ENCODE measurements around the gene FGF1. TPM values are rescaled to one million over a fixed set of nuclear protein-coding genes. Genes with fewer than 3 reads are reported as not detected.
A peak's percentile ranks its signal among the peaks of the same experiment; 100 is the strongest.

FGF1 gene
- polyA plus RNA-seq, 1 donor from 2014 or later: not detected

GRCh38 chr5:142627383-142628217 is 58.3 kb downstream of the FGF1 start:
- Mint-ChIP-seq H3K27ac (peak overlapping the region in 1 of 3 donors; percentile 24), H3K4me1 (no peaks in the 10 kb centered on the region), H3K4me3 (no peak overlapping the region), H3K36me3 (no peaks in the 10 kb centered on the region), H3K27me3 (peaks cover 6% of the 10 kb centered on the region), H3K9me3 (no peaks in the 10 kb centered on the region)

GRCh38 chr5:142626786-142627185 is 59.1 kb downstream of the FGF1 start:
- Mint-ChIP-seq H3K36me3 (no peaks in the 10 kb centered on the region), H3K9me3 (no peaks in the 10 kb centered on the region), H3K27me3 (peaks cover 7% of the 10 kb centered on the region), H3K4me1 (no peaks in the 10 kb centered on the region), H3K4me3 (no peak overlapping the region), H3K27ac (no peak overlapping the region)

- H3K27ac Mint-ChIP-seq: no peak overlapping the region
- H3K4me3 Mint-ChIP-seq: no peak overlapping the region
Measured at GRCh38 chr5:142626099-142626498, 59.8 kb downstream of the FGF1 start.

GRCh38 chr5:142621227-142621626 is 64.7 kb downstream of the FGF1 start:
- Mint-ChIP-seq H3K27ac (no peak overlapping the region), H3K36me3 (no peaks in the 10 kb centered on the region), H3K4me1 (no peaks in the 10 kb centered on the region), H3K4me3 (no peak overlapping the region), H3K9me3 (peaks cover 0 to 6% (median 0%) of the 10 kb centered on the region in 3 donors), H3K27me3 (peaks cover 3% of the 10 kb centered on the region)

More at GRCh38 chr5:142626099-142626498, 59.8 kb downstream of the FGF1 start:
- H3K4me1 Mint-ChIP-seq: no peaks in the 10 kb centered on the region
- H3K36me3 Mint-ChIP-seq: no peaks in the 10 kb centered on the region
- peaks cover 7% of the 10 kb centered on the region for H3K27me3 Mint-ChIP-seq
- H3K9me3 Mint-ChIP-seq: no peaks in the 10 kb centered on the region

- Mint-ChIP-seq H3K27me3 (peaks cover 3% of the 10 kb centered on the region), H3K4me3 (no peak overlapping the region), H3K36me3 (no peaks in the 10 kb centered on the region), H3K9me3 (peaks cover 0 to 6% (median 0%) of the 10 kb centered on the region in 3 donors), H3K4me1 (no peaks in the 10 kb centered on the region), H3K27ac (no peak overlapping the region)
Measured at GRCh38 chr5:142619815-142620214, 66.1 kb downstream of the FGF1 start.

GRCh38 chr5:142618130-142618523 is 67.8 kb downstream of the FGF1 start:
- Mint-ChIP-seq H3K9me3 (peaks cover 0 to 6% (median 0%) of the 10 kb centered on the region in 3 donors), H3K4me3 (no peak overlapping the region), H3K36me3 (no peaks in the 10 kb centered on the region), H3K27ac (no peak overlapping the region), H3K27me3 (peaks cover 8% of the 10 kb centered on the region), H3K4me1 (no peaks in the 10 kb centered on the region)

GRCh38 chr5:142617416-142618129 is 68.3 kb downstream of the FGF1 start:
- peaks cover 0 to 6% (median 0%) of the 10 kb centered on the region in 3 donors for H3K9me3 Mint-ChIP-seq
- H3K4me3 Mint-ChIP-seq: no peak overlapping the region
- peaks cover 10% of the 10 kb centered on the region for H3K27me3 Mint-ChIP-seq
- no peaks in the 10 kb centered on the region for H3K36me3 Mint-ChIP-seq
- no peaks in the 10 kb centered on the region for H3K4me1 Mint-ChIP-seq
- H3K27ac Mint-ChIP-seq: no peak overlapping the region

GRCh38 chr5:142615948-142616347 is 69.9 kb downstream of the FGF1 start:
- H3K9me3 Mint-ChIP-seq: peaks cover 0 to 6% (median 0%) of the 10 kb centered on the region in 3 donors
- H3K4me1 Mint-ChIP-seq: no peaks in the 10 kb centered on the region
- no peaks in the 10 kb centered on the region for H3K36me3 Mint-ChIP-seq
- no peak overlapping the region for H3K4me3 Mint-ChIP-seq
- H3K27ac Mint-ChIP-seq: no peak overlapping the region
- H3K27me3 Mint-ChIP-seq: peaks cover 12% of the 10 kb centered on the region

GRCh38 chr5:142614054-142614453 is 71.8 kb downstream of the FGF1 start:
- no peaks in the 10 kb centered on the region for H3K4me1 Mint-ChIP-seq

GRCh38 chr5:142613271-142613671 is 72.6 kb downstream of the FGF1 start:
- H3K4me3 Mint-ChIP-seq: no peak overlapping the region
- no peaks in the 10 kb centered on the region for H3K4me1 Mint-ChIP-seq
- H3K27ac Mint-ChIP-seq: no peak overlapping the region
- no peaks in the 10 kb centered on the region for H3K36me3 Mint-ChIP-seq
- H3K9me3 Mint-ChIP-seq: peaks cover 0 to 4% (median 0%) of the 10 kb centered on the region in 3 donors
- peaks cover 12% of the 10 kb centered on the region for H3K27me3 Mint-ChIP-seq

More at GRCh38 chr5:142614054-142614453, 71.8 kb downstream of the FGF1 start:
- Mint-ChIP-seq H3K27me3 (peaks cover 12% of the 10 kb centered on the region), H3K36me3 (no peaks in the 10 kb centered on the region), H3K9me3 (peaks cover 0 to 4% (median 0%) of the 10 kb centered on the region in 3 donors), H3K4me3 (no peak overlapping the region), H3K27ac (no peak overlapping the region)

- Mint-ChIP-seq H3K27me3 (peaks cover 12% of the 10 kb centered on the region), H3K4me3 (no peak overlapping the region), H3K9me3 (peaks cover 0 to 4% (median 0%) of the 10 kb centered on the region in 3 donors), H3K27ac (no peak overlapping the region), H3K4me1 (no peaks in the 10 kb centered on the region), H3K36me3 (no peaks in the 10 kb centered on the region)
Measured at GRCh38 chr5:142612494-142613270, 73.2 kb downstream of the FGF1 start.

GRCh38 chr5:142611154-142611553 is 74.7 kb downstream of the FGF1 start:
- peaks cover 12% of the 10 kb centered on the region for H3K27me3 Mint-ChIP-seq

GRCh38 chr5:142610176-142611001 is 75.5 kb downstream of the FGF1 start:
- Mint-ChIP-seq H3K4me1 (no peaks in the 10 kb centered on the region), H3K4me3 (no peak overlapping the region), H3K27me3 (peaks cover 12% of the 10 kb centered on the region)

More at GRCh38 chr5:142611154-142611553, 74.7 kb downstream of the FGF1 start:
- no peaks in the 10 kb centered on the region for H3K9me3 Mint-ChIP-seq
- H3K36me3 Mint-ChIP-seq: no peaks in the 10 kb centered on the region
- no peaks in the 10 kb centered on the region for H3K4me1 Mint-ChIP-seq
- no peak overlapping the region for H3K4me3 Mint-ChIP-seq
- H3K27ac Mint-ChIP-seq: no peak overlapping the region

GRCh38 chr5:142609142-142609541 is 76.7 kb downstream of the FGF1 start:
- peak overlapping the region in 1 of 4 donors; percentile 53 for H3K4me3 Mint-ChIP-seq
- H3K36me3 Mint-ChIP-seq: no peaks in the 10 kb centered on the region
- no peaks in the 10 kb centered on the region for H3K9me3 Mint-ChIP-seq
- H3K4me1 Mint-ChIP-seq: no peaks in the 10 kb centered on the region
- peaks cover 11% of the 10 kb centered on the region for H3K27me3 Mint-ChIP-seq
- H3K27ac Mint-ChIP-seq: no peak overlapping the region

More at GRCh38 chr5:142610176-142611001, 75.5 kb downstream of the FGF1 start:
- H3K9me3 Mint-ChIP-seq: no peaks in the 10 kb centered on the region
- no peak overlapping the region for H3K27ac Mint-ChIP-seq
- no peaks in the 10 kb centered on the region for H3K36me3 Mint-ChIP-seq

All from IgD-negative memory B cell (primary cell).